HepG2 (cell line): ENCODE measurements around the gene PTHLH.

ENCODE experiments used
- POLR2A ChIP-seq, 2 experiments: IDR thresholded peaks; 2 replicates each; pipeline ENCODE4 v1.6.1; 2011; ENCODE audit warnings: low read depth in 2 of 2, low read length in 2 of 2, mild to moderate bottlenecking in 1 of 2, moderate library complexity in 1 of 2; ENCODE audit not compliant: insufficient read depth in 1 of 2
- TCF12 ChIP-seq, 2 experiments: fragments of 450-650 bp in 1 of 2; sonication (generic) in 1 of 2; formaldehyde crosslinking in 1 of 2; IDR thresholded peaks; 2 replicates each; pipeline versions ENCODE4 v1.6.1 to v1.8.0; 2017 to 2022; ENCODE audit warnings: antibody characterized with exemption in 1 of 2, mild to moderate bottlenecking in 1 of 2, missing genetic modification reagents in 1 of 2, moderate library complexity in 1 of 2
- ZNF614 ChIP-seq: IDR thresholded peaks from 2 replicates; pipeline ENCODE4 v1.6.1; 2018; ENCODE audit warnings: missing biosample characterization, missing genetic modification reagents, inconsistent platforms, borderline replicate concordance
- ZNF704 ChIP-seq: sonication (generic); formaldehyde crosslinking; IDR thresholded peaks from 2 replicates; pipeline ENCODE4 v1.8.1; 2023; ENCODE audit warnings: mild to moderate bottlenecking, inconsistent platforms, moderate library complexity, missing genetic modification reagents, borderline replicate concordance
- ZNF775 ChIP-seq: sonication (generic); formaldehyde crosslinking; IDR thresholded peaks from 2 replicates; pipeline ENCODE4 v1.4.0; 2020; ENCODE audit warnings: missing genetic modification reagents, mild to moderate bottlenecking, moderate library complexity, borderline replicate concordance

- TF ChIP-seq POLR2A (IDR thresholded peaks at IDR 0.05; ENCODE audit: insufficient read depth in 1 of 2, low read depth in 2 of 2, low read length in 2 of 2): no peak
- no peak for TF ChIP-seq ZNF775 (CRISPR knock-in tag)
- no peak for TF ChIP-seq ZNF614 (CRISPR knock-in tag)
- no peak for TF ChIP-seq ZNF704 (CRISPR knock-in tag)
- no peak for TF ChIP-seq TCF12 (IDR thresholded peaks at IDR 0.05)
- TF ChIP-seq TCF12 (CRISPR knock-in tag; IDR thresholded peaks at IDR 0.05): no peak
These were observed 18.7 kb downstream of the PTHLH start for GRCh38 chr12:27953817-27954216.
